Kidney epithelial cell (primary cell): ENCODE data around the gene POLD1. TPM values are rescaled to one million over a fixed set of nuclear protein-coding genes. Genes with fewer than 3 reads are reported as not detected.
"Not testable (repeated sequence)": the region's sequence is repeated elsewhere in the genome, so short reads cannot be mapped to it uniquely, and the experiment has no call there.

ENCODE experiments used
- DNase-seq: peaks from one replicate; pipeline ENCODE4 v3.0.0-alpha.2; 2010; ENCODE audit warnings: low read depth
- H3K27me3 ChIP-seq: 2 replicates; pipeline ENCODE4 v1.6.0; 2011; ENCODE audit warnings: low read length; ENCODE audit not compliant: control insufficient read depth, insufficient read depth
- H3K36me3 ChIP-seq: 2 replicates; pipeline ENCODE4 v1.5.1; 2011; ENCODE audit warnings: low read length; ENCODE audit not compliant: control insufficient read depth, insufficient read depth
- H3K4me3 ChIP-seq: 2 replicates; pipeline ENCODE4 v1.5.1; 2011; ENCODE audit warnings: low read depth, mild to moderate bottlenecking, control low read depth, low read length
- total RNA-seq: library from RNA; depleted of rRNA; stranded (reverse); fragments of >200 nt; gene quantifications from 2 replicates; pipeline ENCODE4 v1.2.3, GENCODE V29; 2015
- TF ChIP-seq, protein P1 (sequence below): IDR thresholded peaks from 2 replicates; pipeline ENCODE4 v1.5.1; 2011; ENCODE audit warnings: mild to moderate bottlenecking, moderate library complexity, low read length, control low read depth, inconsistent platforms; ENCODE audit not compliant: insufficient read depth, poor library complexity, severe bottlenecking

POLD1 gene
- total RNA-seq, 1 donor from 2014 or later, result 30.3 TPM

DNA sequence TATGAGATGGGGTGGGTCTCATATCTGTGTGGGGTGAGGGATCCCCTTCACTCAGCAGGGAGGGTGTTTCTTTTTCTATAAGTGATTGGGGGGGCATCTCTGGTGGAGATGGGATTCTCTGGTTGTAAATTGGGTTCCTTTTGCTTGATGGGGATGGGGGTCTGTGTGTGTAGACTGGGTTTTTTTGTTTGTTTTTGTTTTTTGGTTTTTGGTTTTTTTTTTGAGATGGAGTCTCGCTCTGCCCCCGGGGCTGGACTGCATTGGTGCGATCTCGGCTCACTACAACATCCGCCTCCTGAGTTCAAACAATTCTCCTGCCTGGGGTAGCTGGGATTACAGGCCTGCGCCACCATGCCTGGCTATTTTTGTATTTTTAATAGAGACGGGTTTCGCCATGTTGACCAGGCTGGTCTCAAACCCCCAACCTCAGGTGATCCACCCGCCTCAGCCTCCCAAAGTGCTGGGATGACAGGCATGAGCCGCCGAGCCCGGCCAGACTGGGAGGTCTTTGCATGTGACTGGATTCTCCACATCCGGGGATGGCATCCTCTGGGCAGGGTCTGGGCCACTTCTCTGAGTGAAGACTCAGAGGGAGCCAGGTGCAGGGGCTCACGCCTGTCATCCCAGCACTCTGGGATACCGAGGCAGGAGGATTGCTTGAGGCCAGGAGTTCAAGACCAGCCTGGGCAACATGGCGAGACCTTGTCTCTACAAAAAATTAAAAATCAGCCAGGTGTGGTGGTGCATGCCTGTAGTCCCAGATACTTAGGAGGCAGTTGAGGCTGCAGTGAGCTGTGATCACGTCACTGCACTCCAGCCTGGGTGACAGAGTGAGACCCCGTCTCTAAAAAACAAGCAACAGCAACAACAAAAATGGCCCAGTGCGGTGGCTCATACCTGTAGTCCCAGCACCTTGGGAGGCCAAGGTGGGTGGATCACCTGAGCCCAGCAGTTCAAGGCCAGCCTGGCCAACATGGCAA is 49.3 kb downstream of the POLD1 start:
- no peak for DNase-seq
- Histone ChIP-seq H3K36me3 (no peaks in the 10 kb centered on the region), H3K4me3 (no peak overlapping the region), H3K27me3 (peaks cover 41% of the 10 kb centered on the region)
- TF ChIP-seq, protein P1, sequence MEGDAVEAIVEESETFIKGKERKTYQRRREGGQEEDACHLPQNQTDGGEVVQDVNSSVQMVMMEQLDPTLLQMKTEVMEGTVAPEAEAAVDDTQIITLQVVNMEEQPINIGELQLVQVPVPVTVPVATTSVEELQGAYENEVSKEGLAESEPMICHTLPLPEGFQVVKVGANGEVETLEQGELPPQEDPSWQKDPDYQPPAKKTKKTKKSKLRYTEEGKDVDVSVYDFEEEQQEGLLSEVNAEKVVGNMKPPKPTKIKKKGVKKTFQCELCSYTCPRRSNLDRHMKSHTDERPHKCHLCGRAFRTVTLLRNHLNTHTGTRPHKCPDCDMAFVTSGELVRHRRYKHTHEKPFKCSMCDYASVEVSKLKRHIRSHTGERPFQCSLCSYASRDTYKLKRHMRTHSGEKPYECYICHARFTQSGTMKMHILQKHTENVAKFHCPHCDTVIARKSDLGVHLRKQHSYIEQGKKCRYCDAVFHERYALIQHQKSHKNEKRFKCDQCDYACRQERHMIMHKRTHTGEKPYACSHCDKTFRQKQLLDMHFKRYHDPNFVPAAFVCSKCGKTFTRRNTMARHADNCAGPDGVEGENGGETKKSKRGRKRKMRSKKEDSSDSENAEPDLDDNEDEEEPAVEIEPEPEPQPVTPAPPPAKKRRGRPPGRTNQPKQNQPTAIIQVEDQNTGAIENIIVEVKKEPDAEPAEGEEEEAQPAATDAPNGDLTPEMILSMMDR, result no peak

DNA sequence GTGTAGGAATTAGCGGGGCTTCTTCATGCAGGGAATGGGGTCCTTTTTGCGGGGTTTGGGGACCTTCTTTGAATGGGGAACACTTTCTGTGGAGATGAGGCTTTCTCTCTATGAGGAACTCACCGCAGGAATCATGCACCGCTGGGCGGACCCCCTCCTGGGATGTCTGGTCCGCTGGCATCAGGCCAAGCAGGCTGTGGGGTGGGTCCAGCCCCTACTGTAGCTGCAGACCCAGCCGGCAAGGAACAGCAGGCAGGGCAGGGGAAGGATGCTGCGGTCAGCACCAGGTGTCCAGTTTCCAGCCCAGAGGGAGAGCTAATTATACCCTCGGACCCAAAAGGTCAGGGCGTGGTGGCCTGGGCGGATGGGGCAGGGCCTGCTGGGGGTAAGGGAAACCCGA is 50.4 kb downstream of the POLD1 start:
- Histone ChIP-seq H3K36me3 (no peaks in the 10 kb centered on the region), H3K4me3 (no peak overlapping the region), H3K27me3 (peaks cover 39% of the 10 kb centered on the region)
- DNase-seq, result no peak
- TF ChIP-seq, protein P1, result no peak

DNA sequence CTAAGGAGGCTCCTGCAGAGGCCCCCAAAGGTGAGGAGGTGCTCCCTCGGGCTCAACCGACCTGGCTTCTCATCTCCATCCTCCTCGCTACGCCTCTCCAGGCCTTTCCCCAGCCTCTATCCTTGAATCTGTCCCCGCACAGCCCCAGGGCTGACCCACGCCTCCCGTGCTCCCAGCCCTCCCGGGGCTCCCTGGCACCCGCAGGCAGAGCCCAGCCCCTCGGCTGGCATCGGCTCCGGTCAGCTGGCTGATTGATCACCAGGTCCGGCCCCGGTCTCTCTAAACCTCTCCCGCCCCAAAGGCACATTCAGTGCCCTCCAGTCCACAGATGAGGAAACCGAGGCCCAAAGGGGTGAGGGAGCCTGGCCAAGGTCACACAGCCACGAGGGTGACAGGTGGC is 51.1 kb downstream of the POLD1 start:
- TF ChIP-seq, protein P1, result no peak
- no peak for DNase-seq

GRCh38 chr19:50435627-50436026 is 51.5 kb downstream of the POLD1 start:
- Histone ChIP-seq H3K36me3 (no peaks in the 10 kb centered on the region), H3K4me3 (no peak overlapping the region), H3K27me3 (peaks cover 31% of the 10 kb centered on the region)
- no peak for DNase-seq
- TF ChIP-seq, protein P1, result no peak

More for the DNA sequence above, 51.1 kb downstream of the POLD1 start:
- Histone ChIP-seq H3K36me3 (no peaks in the 10 kb centered on the region), H3K27me3 (peaks cover 35% of the 10 kb centered on the region), H3K4me3 (no peak overlapping the region)

DNA sequence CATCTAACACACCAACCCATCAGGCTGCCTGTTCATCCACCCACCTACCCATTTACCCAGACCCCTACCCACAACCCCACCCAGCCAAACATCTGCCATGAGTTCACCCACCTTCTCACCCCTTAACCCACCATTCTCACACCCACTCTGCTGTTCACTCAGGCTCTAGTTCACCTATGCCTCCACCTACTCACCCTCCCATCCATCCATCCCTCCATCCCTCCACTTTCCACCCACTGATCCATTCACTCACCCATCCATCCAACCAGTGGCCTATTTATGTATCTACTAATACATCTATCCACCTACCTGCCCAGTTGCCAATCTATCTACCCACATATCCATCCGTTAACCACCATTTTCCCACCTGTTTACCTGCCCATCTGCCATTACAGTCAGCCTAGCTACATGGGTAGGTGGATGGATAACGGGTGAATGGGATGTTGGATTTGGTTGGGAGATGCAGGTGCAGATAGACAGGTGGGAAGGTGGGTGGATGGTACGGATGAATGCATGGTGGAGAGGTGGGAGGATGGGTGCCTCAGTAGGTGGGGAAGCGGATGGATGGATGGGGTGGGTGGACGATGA is 53.8 kb downstream of the POLD1 start:
- Histone ChIP-seq H3K4me3 (no peak overlapping the region), H3K27me3 (peaks cover 15% of the 10 kb centered on the region), H3K36me3 (no peaks in the 10 kb centered on the region)
- TF ChIP-seq, protein P1, result no peak
- no peak for DNase-seq

DNA sequence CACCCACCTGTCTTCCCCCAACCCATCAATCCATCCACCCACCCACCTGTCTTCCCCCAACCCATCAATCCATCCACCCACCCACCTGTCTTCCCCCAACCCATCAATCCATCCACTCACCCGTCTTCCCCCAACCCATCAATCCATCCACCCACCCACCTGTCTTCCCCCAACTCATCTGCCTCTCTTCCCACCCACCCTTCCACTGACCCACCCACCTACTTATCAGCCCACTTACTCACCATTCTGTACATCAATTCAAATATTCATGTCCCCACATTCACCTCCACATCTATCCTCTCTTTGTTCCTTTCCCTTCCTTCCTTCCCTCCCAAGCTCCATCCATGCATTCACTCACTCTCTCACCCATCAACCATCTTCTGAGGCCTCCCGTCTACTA is 55.0 kb downstream of the POLD1 start:
- not testable (repeated sequence) for DNase-seq, H3K27me3 ChIP-seq, H3K4me3 ChIP-seq, H3K36me3 ChIP-seq
